ENCODE results near the gene TCEAL9.
A peak's percentile ranks its signal among the peaks of the same experiment; 100 is the strongest.

Gene TCEAL9

DNA sequence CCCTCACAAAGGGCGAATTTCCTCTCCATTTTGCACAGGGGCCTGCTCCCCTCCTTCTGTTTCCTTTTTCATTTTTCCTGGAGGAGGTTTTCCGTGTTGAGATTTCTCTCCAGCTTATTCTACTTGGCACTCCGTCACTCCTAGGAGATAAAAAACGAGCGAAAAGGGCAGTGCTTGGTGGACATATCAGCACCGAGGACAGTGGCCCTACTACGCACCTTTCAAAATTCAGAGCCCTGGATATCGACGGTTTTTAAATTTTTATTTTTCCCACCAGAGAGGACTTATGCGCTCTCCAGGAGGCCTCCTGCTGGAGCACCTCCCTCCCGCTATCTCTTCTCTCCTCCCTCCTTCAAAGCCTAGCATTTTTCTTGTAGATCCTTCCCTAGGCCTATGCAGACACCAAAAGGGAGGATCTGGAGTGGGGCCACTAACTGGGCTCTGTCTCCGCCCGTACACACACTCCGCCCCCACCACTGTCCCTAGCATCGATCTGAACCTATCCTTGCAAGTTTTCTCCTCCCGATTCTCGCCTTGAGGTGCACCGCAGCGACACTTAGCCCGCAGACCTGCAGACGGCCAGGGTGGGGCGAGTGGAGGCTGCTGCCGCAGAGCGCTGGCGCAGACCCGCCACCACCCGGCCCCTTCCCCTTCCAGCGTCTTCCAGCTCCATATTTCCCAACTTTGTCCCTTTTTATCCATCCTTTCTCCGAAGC, 8.5 kb upstream of the TCEAL9 start:
- ATAC-seq = no peak
- TF ChIP-seq, protein P1, sequence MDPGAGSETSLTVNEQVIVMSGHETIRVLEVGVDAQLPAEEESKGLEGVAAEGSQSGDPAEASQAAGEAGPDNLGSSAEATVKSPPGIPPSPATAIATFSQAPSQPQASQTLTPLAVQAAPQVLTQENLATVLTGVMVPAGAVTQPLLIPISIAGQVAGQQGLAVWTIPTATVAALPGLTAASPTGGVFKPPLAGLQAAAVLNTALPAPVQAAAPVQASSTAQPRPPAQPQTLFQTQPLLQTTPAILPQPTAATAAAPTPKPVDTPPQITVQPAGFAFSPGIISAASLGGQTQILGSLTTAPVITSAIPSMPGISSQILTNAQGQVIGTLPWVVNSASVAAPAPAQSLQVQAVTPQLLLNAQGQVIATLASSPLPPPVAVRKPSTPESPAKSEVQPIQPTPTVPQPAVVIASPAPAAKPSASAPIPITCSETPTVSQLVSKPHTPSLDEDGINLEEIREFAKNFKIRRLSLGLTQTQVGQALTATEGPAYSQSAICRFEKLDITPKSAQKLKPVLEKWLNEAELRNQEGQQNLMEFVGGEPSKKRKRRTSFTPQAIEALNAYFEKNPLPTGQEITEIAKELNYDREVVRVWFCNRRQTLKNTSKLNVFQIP (CRISPR knock-in tag; IDR thresholded peaks at IDR 0.05; ENCODE audit: borderline replicate concordance, low read depth) = no peak
- TF ChIP-seq, protein P2, sequence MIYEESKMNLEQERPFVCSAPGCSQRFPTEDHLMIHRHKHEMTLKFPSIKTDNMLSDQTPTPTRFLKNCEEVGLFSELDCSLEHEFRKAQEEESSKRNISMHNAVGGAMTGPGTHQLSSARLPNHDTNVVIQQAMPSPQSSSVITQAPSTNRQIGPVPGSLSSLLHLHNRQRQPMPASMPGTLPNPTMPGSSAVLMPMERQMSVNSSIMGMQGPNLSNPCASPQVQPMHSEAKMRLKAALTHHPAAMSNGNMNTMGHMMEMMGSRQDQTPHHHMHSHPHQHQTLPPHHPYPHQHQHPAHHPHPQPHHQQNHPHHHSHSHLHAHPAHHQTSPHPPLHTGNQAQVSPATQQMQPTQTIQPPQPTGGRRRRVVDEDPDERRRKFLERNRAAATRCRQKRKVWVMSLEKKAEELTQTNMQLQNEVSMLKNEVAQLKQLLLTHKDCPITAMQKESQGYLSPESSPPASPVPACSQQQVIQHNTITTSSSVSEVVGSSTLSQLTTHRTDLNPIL (CRISPR knock-in tag; IDR thresholded peaks at IDR 0.05; ENCODE audit: low read depth) = no peak
- TF ChIP-seq, protein P3, sequence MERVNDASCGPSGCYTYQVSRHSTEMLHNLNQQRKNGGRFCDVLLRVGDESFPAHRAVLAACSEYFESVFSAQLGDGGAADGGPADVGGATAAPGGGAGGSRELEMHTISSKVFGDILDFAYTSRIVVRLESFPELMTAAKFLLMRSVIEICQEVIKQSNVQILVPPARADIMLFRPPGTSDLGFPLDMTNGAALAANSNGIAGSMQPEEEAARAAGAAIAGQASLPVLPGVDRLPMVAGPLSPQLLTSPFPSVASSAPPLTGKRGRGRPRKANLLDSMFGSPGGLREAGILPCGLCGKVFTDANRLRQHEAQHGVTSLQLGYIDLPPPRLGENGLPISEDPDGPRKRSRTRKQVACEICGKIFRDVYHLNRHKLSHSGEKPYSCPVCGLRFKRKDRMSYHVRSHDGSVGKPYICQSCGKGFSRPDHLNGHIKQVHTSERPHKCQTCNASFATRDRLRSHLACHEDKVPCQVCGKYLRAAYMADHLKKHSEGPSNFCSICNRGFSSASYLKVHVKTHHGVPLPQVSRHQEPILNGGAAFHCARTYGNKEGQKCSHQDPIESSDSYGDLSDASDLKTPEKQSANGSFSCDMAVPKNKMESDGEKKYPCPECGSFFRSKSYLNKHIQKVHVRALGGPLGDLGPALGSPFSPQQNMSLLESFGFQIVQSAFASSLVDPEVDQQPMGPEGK (CRISPR knock-in tag; IDR thresholded peaks at IDR 0.05; ENCODE audit: borderline replicate concordance) = no peak
- TF ChIP-seq ZNF70 (CRISPR knock-in tag; IDR thresholded peaks at IDR 0.05) (no peak), TOX (CRISPR knock-in tag; IDR thresholded peaks at IDR 0.05; ENCODE audit: borderline replicate concordance) (no peak), ZFP30 (CRISPR knock-in tag; IDR thresholded peaks at IDR 0.05) (no peak)

DNA sequence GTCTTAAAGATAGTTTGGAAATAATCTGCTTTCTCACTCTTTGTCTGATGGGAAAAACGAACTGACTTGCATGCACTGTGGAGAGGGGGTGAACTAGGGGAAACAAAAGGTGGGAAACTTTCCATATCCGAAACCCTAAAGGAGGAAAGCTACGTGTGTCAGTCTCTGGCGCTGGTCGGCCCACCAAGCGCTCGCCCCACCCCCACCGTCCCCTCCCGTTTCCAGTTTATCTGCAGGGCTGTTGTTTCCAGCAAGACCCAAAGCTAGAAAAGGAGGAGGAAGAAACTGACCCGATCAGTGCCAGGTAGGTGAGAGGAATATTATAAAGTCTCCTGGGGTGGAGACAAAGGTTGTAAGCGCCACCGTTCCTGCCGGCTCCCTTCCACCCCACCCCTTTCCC, 552 bp downstream of the TCEAL9 start:
- peak; percentile 53 for ATAC-seq
- TF ChIP-seq OSR1 (CRISPR knock-in tag; IDR thresholded peaks at IDR 0.05) (no peak), TOX (CRISPR knock-in tag; IDR thresholded peaks at IDR 0.05; ENCODE audit: borderline replicate concordance) (no peak), ZNF70 (CRISPR knock-in tag; IDR thresholded peaks at IDR 0.05) (no peak), ISL1 (CRISPR knock-in tag; IDR thresholded peaks at IDR 0.05) (no peak), RARB (CRISPR knock-in tag; IDR thresholded peaks at IDR 0.05) (no peak), SNAI2 (CRISPR knock-in tag; IDR thresholded peaks at IDR 0.05) (no peak), ZFP30 (CRISPR knock-in tag; IDR thresholded peaks at IDR 0.05) (no peak), ZNF8 (CRISPR knock-in tag; IDR thresholded peaks at IDR 0.05) (no peak), ZNF565 (CRISPR knock-in tag; conservative IDR thresholded peaks at IDR 0.05; ENCODE audit: low read depth) (no peak), CSDC2 (CRISPR knock-in tag; IDR thresholded peaks at IDR 0.05) (no peak), ZFP3 (CRISPR knock-in tag; IDR thresholded peaks at IDR 0.05) (no peak), TCF4 (CRISPR knock-in tag; IDR thresholded peaks at IDR 0.05; ENCODE audit: borderline replicate concordance) (no peak), ESRRG (CRISPR knock-in tag; IDR thresholded peaks at IDR 0.05) (no peak)
- TF ChIP-seq, protein P4, sequence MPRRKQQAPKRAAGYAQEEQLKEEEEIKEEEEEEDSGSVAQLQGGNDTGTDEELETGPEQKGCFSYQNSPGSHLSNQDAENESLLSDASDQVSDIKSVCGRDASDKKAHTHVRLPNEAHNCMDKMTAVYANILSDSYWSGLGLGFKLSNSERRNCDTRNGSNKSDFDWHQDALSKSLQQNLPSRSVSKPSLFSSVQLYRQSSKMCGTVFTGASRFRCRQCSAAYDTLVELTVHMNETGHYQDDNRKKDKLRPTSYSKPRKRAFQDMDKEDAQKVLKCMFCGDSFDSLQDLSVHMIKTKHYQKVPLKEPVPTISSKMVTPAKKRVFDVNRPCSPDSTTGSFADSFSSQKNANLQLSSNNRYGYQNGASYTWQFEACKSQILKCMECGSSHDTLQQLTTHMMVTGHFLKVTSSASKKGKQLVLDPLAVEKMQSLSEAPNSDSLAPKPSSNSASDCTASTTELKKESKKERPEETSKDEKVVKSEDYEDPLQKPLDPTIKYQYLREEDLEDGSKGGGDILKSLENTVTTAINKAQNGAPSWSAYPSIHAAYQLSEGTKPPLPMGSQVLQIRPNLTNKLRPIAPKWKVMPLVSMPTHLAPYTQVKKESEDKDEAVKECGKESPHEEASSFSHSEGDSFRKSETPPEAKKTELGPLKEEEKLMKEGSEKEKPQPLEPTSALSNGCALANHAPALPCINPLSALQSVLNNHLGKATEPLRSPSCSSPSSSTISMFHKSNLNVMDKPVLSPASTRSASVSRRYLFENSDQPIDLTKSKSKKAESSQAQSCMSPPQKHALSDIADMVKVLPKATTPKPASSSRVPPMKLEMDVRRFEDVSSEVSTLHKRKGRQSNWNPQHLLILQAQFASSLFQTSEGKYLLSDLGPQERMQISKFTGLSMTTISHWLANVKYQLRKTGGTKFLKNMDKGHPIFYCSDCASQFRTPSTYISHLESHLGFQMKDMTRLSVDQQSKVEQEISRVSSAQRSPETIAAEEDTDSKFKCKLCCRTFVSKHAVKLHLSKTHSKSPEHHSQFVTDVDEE (CRISPR knock-in tag; IDR thresholded peaks at IDR 0.05) = no peak
- TF ChIP-seq, protein P3 (CRISPR knock-in tag; IDR thresholded peaks at IDR 0.05; ENCODE audit: borderline replicate concordance) = no peak
- TF ChIP-seq, protein P5, sequence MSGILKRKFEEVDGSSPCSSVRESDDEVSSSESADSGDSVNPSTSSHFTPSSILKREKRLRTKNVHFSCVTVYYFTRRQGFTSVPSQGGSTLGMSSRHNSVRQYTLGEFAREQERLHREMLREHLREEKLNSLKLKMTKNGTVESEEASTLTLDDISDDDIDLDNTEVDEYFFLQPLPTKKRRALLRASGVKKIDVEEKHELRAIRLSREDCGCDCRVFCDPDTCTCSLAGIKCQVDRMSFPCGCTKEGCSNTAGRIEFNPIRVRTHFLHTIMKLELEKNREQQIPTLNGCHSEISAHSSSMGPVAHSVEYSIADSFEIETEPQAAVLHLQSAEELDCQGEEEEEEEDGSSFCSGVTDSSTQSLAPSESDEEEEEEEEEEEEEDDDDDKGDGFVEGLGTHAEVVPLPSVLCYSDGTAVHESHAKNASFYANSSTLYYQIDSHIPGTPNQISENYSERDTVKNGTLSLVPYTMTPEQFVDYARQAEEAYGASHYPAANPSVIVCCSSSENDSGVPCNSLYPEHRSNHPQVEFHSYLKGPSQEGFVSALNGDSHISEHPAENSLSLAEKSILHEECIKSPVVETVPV (CRISPR knock-in tag; IDR thresholded peaks at IDR 0.05) = no peak
- TF ChIP-seq, protein P1 (CRISPR knock-in tag; IDR thresholded peaks at IDR 0.05; ENCODE audit: borderline replicate concordance, low read depth) = no peak
- TF ChIP-seq, protein P2 (CRISPR knock-in tag; IDR thresholded peaks at IDR 0.05; ENCODE audit: low read depth) = no peak

All from SK-N-SH treated with all-trans-retinoic acid at 6 μM for 48 hours (cell line).